ENCODE measurements around the gene SBNO2. TPM values are rescaled to one million over a fixed set of nuclear protein-coding genes. Genes with fewer than 3 reads are reported as not detected.

The SBNO2 gene
- total RNA-seq, 4 donors from 2014 or later, result 22.2 to 49.8 (median 30.9) TPM

GRCh38 chr19:1166872-1167573 is 7.0 kb downstream of the SBNO2 start:
- no peaks in the 10 kb centered on the region for H3K36me3 ChIP-seq
- TF ChIP-seq, protein P1, sequence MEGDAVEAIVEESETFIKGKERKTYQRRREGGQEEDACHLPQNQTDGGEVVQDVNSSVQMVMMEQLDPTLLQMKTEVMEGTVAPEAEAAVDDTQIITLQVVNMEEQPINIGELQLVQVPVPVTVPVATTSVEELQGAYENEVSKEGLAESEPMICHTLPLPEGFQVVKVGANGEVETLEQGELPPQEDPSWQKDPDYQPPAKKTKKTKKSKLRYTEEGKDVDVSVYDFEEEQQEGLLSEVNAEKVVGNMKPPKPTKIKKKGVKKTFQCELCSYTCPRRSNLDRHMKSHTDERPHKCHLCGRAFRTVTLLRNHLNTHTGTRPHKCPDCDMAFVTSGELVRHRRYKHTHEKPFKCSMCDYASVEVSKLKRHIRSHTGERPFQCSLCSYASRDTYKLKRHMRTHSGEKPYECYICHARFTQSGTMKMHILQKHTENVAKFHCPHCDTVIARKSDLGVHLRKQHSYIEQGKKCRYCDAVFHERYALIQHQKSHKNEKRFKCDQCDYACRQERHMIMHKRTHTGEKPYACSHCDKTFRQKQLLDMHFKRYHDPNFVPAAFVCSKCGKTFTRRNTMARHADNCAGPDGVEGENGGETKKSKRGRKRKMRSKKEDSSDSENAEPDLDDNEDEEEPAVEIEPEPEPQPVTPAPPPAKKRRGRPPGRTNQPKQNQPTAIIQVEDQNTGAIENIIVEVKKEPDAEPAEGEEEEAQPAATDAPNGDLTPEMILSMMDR (IDR thresholded peaks at IDR 0.05 in 4 of 5, conservative IDR thresholded peaks at IDR 0.05 in 1 of 5), result no peak
- TF ChIP-seq POLR2A (IDR thresholded peaks at IDR 0.05), result no peak
- in situ Hi-C loops (cut with MboI; ENCODE audit: low sequenced_read_pairs in 4 of 4), result no loop called here
- H3K27ac ChIP-seq, result no peak overlapping the region
- ATAC-seq (no peak), DNase-seq (no peak)
- H3K27me3 ChIP-seq, result no peaks in the 10 kb centered on the region
- H3K4me3 ChIP-seq, result no peak overlapping the region
- no peaks in the 10 kb centered on the region for H3K9me3 ChIP-seq
- peaks cover 13 to 14% of the 10 kb centered on the region in 2 donors for H3K4me1 ChIP-seq
- intact Hi-C loops (cut with DNase I; ENCODE audit: low total_unique reads), result no loop called here

DNA sequence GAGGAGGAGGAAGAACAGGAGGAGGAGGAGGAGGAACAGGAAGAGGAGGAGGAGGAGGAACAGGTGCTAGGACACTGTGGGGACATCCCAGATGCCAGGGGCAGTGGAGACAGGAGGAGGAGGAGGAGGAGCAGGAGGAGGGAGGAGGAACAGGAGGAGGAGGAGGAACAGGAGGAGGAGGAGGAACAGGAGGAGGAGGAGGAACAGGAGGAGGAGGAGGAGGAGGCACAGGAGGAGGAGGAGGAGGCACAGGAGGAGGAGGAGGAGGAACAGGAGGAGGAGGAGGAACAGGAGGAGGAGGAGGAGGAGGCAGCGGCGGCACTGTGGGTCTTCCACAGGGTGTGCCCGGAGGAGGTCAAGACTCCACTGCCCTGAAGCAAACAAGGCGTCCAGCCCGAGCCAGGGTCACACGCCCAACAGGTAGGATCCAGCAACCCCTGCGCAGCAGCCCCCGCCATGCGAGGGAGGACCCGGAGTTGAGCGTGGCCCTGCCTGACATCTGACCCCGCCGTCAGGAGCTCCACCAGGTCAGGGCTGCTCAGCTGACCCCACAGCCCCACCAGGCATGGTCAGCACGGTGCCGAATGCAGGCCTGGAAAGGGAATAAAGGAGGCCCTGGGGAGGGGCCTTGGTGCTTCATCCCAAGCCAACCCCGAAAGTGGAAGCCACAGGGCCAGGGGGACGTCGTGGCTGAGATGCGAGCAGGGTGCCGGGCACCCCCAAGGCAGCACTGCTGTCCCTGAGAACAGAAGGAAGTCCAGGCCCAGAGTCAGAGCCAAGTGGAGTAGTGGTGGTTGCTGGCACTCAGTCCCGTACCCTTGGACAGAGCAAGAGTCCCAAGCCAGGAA is 9.2 kb downstream of the SBNO2 start:
- H3K4me3 ChIP-seq, result no peak overlapping the region
- TF ChIP-seq POLR2A (IDR thresholded peaks at IDR 0.05), result no peak
- TF ChIP-seq, protein P1 (IDR thresholded peaks at IDR 0.05 in 4 of 5, conservative IDR thresholded peaks at IDR 0.05 in 1 of 5), result no peak
- no peak for DNase-seq
- no peaks in the 10 kb centered on the region for H3K27me3 ChIP-seq
- H3K27ac ChIP-seq, result peak overlapping the region; percentile 79 to 85 (median 84)
- no peaks in the 10 kb centered on the region for H3K9me3 ChIP-seq
- in situ Hi-C loops (cut with MboI; ENCODE audit: low sequenced_read_pairs in 4 of 4) (no loop called here), intact Hi-C loops (cut with DNase I; ENCODE audit: low total_unique reads) (no loop called here)
- no peaks in the 10 kb centered on the region for H3K36me3 ChIP-seq
- ATAC-seq, result no peak
- peaks cover 14% of the 10 kb centered on the region in 2 donors for H3K4me1 ChIP-seq

GRCh38 chr19:1163934-1164683 is 10.0 kb downstream of the SBNO2 start:
- Histone ChIP-seq H3K4me1 (peaks cover 11 to 14% of the 10 kb centered on the region in 2 donors), H3K27me3 (no peaks in the 10 kb centered on the region), H3K27ac (peak overlapping the region; percentile 79 to 85 (median 84)), H3K9me3 (no peaks in the 10 kb centered on the region), H3K4me3 (peak overlapping the region in 1 of 4 donors; percentile 13), H3K36me3 (no peaks in the 10 kb centered on the region)
- in situ Hi-C loops (cut with MboI; ENCODE audit: low sequenced_read_pairs in 4 of 4) (no loop called here), intact Hi-C loops (cut with DNase I; ENCODE audit: low total_unique reads) (no loop called here)
- peak; percentile 69 to 79 for ATAC-seq
- peak; percentile 73 to 87 for DNase-seq
- TF ChIP-seq, protein P1 (IDR thresholded peaks at IDR 0.05 in 4 of 5, conservative IDR thresholded peaks at IDR 0.05 in 1 of 5), result no peak
- TF ChIP-seq POLR2A (IDR thresholded peaks at IDR 0.05), result peak in 1 of 2 donors; percentile 46

- intact Hi-C loops (cut with DNase I; ENCODE audit: low total_unique reads) (no loop called here), in situ Hi-C loops (cut with MboI; ENCODE audit: low sequenced_read_pairs in 4 of 4) (no loop called here)
- Histone ChIP-seq H3K27me3 (no peaks in the 10 kb centered on the region), H3K4me3 (peak overlapping the region in 1 of 4 donors; percentile 13), H3K9me3 (no peaks in the 10 kb centered on the region), H3K4me1 (peaks cover 9 to 14% of the 10 kb centered on the region in 2 donors), H3K36me3 (no peaks in the 10 kb centered on the region), H3K27ac (peak overlapping the region; percentile 79 to 85 (median 84))
- no peak for DNase-seq
- TF ChIP-seq, protein P1 (IDR thresholded peaks at IDR 0.05 in 4 of 5, conservative IDR thresholded peaks at IDR 0.05 in 1 of 5), result no peak
- no peak for TF ChIP-seq POLR2A (IDR thresholded peaks at IDR 0.05)
- no peak for ATAC-seq
These were observed 10.7 kb downstream of the SBNO2 start for GRCh38 chr19:1163283-1163933.
